Transverse colon (tissue), 4 donors: ENCODE results near the gene B4GALNT2.

ENCODE experiments used
- EP300 ChIP-seq: sonication (generic); formaldehyde crosslinking; IDR thresholded peaks from one replicate; pipeline ENCODE4 v1.6.1; 2017; ENCODE audit warnings: antibody characterized with exemption, low read depth
- POLR2A ChIP-seq: fragments of 450-650 bp; IDR thresholded peaks from one replicate; pipeline ENCODE4 v1.6.1; 2016; ENCODE audit warnings: antibody characterized with exemption, mild to moderate bottlenecking, moderate library complexity
- POLR2AphosphoS5 ChIP-seq, 3 donors: sonication (generic); formaldehyde crosslinking; IDR thresholded peaks; one replicate each; pipeline ENCODE4 v1.6.1; 2016; ENCODE audit warnings: antibody characterized with exemption in 3 of 3
- TF ChIP-seq, protein P1 (sequence below), 5 experiments: fragments of 200-600 bp in 3 of 5; fragments of 450-650 bp in 2 of 5; sonication (generic) in 3 of 5; IDR thresholded peaks; 1 replicate in 2 of 5; 2 replicates in 3 of 5; pipeline ENCODE4 v1.5.1; 2016 to 2017; ENCODE audit warnings: antibody characterized with exemption in 5 of 5, inconsistent platforms in 3 of 5, mild to moderate bottlenecking in 2 of 5, moderate library complexity in 1 of 5

DNA sequence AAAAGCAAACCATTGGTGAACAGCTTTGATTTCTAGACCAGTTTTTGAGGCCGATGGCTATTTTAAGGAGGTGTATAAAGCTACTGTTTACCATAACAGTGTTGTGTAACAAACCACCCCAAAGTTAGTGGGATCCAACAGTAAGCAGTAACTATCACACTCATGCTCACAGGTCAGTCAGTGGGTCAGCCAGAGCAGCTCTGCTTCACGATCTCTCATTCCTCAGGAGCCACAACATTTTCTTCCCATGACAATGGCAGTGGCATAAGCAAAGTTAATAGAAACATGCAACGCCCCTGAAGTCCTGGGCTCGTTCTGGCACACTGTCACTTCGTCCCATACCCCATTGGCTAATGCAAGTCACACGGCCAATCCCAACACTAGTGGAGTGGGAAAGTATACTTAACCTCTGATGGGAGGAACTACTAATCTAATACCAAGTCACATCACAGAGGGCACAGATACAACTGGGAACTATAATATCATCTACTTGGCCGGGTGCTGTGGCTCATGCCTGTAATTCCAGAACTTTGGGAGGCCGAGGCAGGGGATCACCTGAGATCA lies 28.0 kb upstream of the B4GALNT2 start:
- TF ChIP-seq, protein P1, sequence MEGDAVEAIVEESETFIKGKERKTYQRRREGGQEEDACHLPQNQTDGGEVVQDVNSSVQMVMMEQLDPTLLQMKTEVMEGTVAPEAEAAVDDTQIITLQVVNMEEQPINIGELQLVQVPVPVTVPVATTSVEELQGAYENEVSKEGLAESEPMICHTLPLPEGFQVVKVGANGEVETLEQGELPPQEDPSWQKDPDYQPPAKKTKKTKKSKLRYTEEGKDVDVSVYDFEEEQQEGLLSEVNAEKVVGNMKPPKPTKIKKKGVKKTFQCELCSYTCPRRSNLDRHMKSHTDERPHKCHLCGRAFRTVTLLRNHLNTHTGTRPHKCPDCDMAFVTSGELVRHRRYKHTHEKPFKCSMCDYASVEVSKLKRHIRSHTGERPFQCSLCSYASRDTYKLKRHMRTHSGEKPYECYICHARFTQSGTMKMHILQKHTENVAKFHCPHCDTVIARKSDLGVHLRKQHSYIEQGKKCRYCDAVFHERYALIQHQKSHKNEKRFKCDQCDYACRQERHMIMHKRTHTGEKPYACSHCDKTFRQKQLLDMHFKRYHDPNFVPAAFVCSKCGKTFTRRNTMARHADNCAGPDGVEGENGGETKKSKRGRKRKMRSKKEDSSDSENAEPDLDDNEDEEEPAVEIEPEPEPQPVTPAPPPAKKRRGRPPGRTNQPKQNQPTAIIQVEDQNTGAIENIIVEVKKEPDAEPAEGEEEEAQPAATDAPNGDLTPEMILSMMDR (IDR thresholded peaks at IDR 0.05): no peak
- no peak for TF ChIP-seq EP300
- TF ChIP-seq POLR2AphosphoS5 (IDR thresholded peaks at IDR 0.05): no peak
- TF ChIP-seq POLR2A: no peak
